EL (cell line): Measurements from ENCODE around the gene CFAP92.

Experiments used
- DNase-seq: peaks from one replicate; pipeline ENCODE4 v3.0.0-alpha.2; 2016

CFAP92 gene

GRCh38 chr3:128861491-128861890 lies 132.4 kb downstream of the CFAP92 start:
- no peak for DNase-seq
